CD4-positive, alpha-beta T cell treated with Interleukin-15 for 4 hours (primary cell): ENCODE measurements around the gene CYP4B1.

Experiments
- DNase-seq: peaks from one replicate; pipeline ENCODE4 v3.0.0-alpha.2; 2020; ENCODE audit warnings: low spot score

Gene CYP4B1

GRCh38 chr1:46797696-46798470 is 963 bp upstream of the CYP4B1 start:
- no peak for DNase-seq

GRCh38 chr1:46800742-46801141 is 1.9 kb downstream of the CYP4B1 start:
- DNase-seq, result no peak

GRCh38 chr1:46801323-46802055 is 2.6 kb downstream of the CYP4B1 start:
- no peak for DNase-seq

DNA sequence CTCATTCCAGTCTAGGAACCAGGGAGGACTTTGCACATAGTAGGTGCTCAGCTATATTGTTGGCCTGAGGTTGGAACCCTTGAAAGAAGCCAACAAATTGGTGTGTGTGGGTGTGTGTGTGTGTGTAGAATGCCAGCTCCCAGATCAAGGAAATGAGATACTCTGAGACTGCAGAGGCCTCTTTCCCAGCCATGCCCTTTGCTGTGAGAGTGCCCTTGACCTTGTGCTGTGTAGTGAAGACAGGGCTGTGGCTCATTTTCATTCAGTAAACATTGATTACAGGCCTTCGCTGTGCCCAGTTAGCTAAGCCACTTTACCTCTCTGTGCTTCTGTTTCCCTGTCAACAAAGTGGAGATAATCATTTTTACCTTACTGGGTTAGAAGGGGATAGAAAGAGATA is 3.2 kb downstream of the CYP4B1 start:
- DNase-seq, result no peak

- DNase-seq, result no peak
Observed at GRCh38 chr1:46802901-46803574, 4.2 kb downstream of the CYP4B1 start.

DNA sequence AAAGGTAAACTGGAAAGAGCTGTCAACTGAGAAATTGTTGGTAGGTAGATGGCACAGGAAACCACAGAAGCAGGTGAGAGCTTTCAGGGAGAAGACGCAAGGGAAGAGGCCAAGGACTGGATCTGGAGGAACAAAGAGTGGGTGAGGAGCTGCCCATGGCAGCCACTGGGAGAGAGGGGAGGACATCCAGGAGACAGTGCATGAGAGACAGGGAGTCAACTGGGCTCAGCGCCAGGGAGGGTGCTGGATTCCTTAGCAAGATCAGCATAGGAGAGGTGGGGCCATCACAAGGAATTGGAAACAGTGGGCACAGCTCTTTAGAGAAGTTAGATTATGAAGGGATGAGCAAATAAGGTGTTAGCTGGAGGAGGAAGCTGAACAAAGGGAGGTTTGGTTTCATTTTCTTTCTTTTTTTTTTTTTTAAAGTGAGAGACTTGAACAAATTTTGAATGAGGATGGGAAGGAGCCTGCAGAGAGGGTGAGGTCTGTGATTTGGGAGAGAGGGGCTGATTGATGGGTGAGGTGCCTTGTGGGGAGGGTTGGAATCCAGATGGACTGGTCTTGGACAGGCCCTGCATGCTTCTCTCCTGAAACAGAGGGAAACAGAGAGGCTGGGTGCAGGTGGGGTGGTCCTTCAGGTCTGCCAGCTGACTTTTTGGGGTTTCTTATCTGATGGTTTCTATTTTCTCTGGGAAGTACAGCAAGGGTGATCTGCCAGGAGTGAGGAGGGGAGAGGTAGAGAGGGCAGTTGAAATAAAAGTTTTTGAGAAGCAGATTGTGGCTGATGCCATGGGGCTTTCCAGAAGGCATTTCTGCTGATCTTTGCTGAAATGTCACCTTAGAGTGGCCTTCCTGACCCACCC is 5.4 kb downstream of the CYP4B1 start:
- no peak for DNase-seq

GRCh38 chr1:46804926-46805325 is 6.1 kb downstream of the CYP4B1 start:
- DNase-seq, result no peak

GRCh38 chr1:46805755-46806154 is 6.9 kb downstream of the CYP4B1 start:
- DNase-seq, result no peak

DNA sequence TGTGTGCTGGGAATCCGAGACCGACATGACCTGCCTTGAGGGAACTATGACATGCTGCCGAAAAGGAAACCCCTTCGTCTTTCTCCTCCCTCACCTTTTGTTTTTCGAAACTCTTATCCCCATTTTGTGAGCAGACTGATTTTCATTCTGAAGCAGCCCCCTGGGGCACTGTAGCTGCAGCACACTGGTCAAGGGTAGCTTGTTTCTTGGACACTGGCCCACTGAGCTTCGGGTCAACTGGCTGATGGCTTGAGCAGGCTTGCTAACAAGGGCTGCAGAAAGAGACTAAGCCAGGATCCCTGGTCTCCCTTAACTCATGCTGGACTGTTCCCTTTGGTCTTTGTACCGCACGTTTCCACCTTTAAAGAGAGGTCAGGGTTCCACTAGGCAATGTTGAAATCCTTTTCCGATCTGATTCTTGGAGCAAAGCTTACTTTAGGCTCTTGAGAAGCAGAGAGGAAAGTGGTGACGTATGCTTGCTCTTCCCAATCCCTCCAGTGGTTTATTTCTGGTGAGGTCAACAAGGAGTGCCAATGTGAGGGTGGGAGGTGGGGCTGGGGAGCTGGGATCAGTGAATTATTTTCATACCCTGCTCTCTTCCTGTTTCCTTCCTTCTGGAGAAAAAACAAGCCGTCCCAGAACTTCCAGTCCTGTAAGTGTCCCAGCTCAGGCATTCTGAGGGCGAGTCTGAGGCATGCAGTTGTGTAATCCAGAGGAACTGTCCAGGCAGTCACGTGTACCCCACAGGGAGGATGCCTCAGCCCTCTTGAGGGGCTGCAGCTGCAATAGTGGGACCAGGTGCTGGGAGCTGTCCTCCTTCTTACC is 7.6 kb downstream of the CYP4B1 start:
- no peak for DNase-seq

DNA sequence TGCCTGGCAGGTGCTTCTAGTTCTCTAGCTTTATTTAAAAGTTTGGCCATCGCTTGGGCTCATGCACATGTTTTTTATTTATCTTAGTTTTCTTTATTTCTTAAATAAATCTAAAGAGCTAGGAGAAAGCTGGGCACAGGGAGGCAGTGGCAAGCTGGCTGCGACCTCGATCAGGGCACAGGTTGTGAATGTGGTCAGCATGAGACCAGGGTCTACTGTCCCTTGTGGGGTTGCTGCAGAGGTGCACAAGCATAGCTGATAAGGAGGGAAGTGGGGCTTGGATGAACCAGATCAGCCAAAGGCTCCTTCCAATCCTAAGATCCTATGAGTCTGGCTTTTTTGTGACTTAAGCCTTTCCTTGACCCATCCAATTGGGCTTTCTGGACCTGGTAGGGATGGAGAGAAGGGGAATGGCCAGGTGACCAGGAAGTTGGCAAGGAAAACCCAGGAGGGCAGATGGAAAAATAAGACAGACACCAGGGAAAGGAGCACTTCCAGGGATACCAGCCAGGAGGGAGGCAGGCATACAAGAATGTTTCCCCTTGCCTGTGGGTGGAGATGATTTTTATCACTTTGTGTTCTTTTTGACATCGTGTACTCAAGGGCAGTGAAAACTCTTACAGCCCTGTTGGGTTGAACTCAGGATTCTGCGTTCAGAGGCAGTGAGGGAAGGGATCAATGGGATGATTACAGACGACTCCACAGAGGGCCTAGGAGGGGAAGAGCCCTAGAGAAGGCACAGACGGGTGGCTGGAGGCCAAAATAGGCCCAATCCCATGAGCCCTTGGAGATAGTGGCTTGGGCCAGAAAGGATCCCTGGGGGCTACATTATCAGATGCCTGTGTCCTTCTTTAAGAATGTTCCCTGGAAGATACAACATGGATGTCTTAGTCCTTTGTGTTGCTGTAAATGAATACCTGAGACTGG is 8.5 kb downstream of the CYP4B1 start:
- DNase-seq, result no peak

DNA sequence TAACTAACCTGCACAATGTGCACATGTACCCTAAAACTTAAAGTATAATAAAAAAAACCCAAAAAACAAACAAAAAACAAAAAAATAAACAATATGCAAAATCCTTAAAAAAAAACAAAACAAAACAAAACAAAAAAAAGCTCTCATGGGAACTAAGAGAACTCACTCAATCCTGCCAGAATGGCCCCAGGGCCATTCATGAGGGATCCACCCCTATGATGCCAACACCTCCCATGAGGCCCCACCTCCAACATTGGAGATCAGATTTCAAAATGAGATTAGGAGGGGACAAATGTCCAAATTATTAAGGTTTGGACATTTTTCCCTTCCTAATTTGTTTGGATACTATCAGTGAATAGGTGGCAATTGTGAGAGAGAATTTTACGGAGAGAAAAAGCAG is 10.2 kb downstream of the CYP4B1 start:
- no peak for DNase-seq

- no peak for DNase-seq
Observed at GRCh38 chr1:46809904-46810303, 11.1 kb downstream of the CYP4B1 start.

GRCh38 chr1:46810596-46810995 is 11.8 kb downstream of the CYP4B1 start:
- no peak for DNase-seq

- DNase-seq, result no peak
Observed at GRCh38 chr1:46811053-46811452, 12.2 kb downstream of the CYP4B1 start.

GRCh38 chr1:46812065-46812963 is 13.5 kb downstream of the CYP4B1 start:
- no peak for DNase-seq

DNA sequence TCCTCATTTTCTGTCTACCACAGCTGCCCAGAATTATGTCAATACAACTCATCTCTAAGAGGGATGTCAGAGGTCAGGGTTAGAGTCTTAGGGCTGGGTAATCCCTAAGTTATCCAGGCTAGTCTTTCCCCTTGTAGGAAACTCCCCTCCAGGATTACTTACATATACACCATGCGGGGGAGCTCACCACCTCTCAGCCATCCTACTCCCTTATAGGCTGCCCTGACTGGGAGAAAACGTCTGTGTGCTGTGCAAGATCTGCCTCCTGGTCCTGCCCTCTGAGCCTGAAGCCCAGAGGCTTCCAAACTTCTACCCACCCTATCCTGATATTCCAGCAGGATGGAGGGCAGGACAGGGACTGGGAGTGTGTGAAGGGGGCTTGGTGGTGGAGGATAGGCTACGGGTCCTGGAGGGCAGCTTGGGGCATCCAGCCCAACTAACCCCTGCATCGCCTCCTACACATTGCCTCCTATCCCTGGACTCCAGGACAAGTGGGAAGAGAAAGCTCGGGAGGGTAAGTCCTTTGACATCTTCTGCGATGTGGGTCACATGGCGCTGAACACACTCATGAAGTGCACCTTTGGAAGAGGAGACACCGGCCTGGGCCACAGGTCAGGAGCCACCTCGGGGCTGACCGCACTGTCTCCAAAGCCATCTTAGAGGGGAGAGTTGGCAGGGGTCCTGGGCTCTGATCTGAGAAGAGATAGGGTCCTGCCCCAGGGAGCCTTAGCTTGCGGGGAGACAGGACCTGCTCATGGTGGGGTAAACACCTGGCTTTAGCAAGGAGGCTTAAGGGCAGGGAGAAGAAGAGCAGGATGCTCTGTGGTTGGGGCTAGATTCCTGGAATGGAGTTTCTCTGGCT is 14.4 kb downstream of the CYP4B1 start:
- no peak for DNase-seq

DNA sequence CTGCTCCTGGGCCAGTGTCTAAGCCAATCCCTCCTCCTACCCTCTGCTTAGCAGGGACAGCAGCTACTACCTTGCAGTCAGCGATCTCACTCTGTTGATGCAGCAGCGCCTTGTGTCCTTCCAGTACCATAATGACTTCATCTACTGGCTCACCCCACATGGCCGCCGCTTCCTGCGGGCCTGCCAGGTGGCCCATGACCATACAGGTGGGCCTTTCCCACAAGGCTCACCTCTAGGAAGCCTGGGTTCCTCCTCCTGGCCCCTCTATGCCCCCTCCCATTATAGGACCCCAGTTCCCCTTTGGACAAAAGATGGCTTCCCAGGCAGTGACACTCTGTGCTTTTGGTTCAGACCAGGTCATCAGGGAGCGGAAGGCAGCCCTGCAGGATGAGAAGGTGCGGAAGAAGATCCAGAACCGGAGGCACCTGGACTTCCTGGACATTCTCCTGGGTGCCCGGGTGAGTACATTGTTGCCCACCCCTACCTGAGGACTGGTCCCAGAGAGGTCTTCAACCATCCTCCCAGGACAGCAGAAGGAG is 15.1 kb downstream of the CYP4B1 start:
- DNase-seq, result no peak

DNA sequence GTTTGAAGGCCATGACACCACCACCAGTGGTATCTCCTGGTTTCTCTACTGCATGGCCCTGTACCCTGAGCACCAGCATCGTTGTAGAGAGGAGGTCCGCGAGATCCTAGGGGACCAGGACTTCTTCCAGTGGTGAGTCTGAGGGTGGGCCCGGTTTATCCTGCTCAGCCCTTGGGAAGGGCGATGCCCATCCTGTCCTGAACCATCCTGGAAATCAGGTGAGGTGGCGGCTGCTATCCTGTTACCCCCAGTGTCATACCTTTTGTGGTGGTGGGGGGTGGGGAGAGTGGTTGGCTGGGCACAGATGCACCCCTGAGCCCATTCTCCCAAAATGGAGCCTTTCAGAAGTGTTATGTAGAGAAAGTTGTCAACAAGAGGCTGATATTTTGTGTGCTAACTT is 16.3 kb downstream of the CYP4B1 start:
- no peak for DNase-seq
